Neuronal stem cell (in vitro differentiated cells): ENCODE results near the gene AK9.
"Not testable (repeated sequence)": the region's sequence is repeated elsewhere in the genome, so short reads cannot be mapped to it uniquely, and the experiment has no call there.

Experiments
- DNase-seq: peaks from one replicate; pipeline ENCODE4 v3.0.0-alpha.2; 2013; ENCODE audit warnings: low spot score
- H2AFZ ChIP-seq: one replicate; pipeline ENCODE4 v1.6.1; 2013; ENCODE audit warnings: mild to moderate bottlenecking, low read length, inconsistent platforms
- H2AK5ac ChIP-seq: 2 replicates; pipeline ENCODE4 v1.6.1; 2013; ENCODE audit warnings: low read depth, mild to moderate bottlenecking, inconsistent platforms, low read length, moderate library complexity, mixed read lengths
- H2BK120ac ChIP-seq: 2 replicates; pipeline ENCODE4 v1.6.1; 2013; ENCODE audit warnings: low read depth, mild to moderate bottlenecking, inconsistent platforms, low read length, moderate library complexity, mixed read lengths
- H2BK12ac ChIP-seq: one replicate; pipeline ENCODE4 v1.6.1; 2013; ENCODE audit warnings: low read length, inconsistent platforms
- H2BK15ac ChIP-seq: 2 replicates; pipeline ENCODE4 v1.6.1; 2013; ENCODE audit warnings: mild to moderate bottlenecking, low read length, inconsistent platforms, mixed read lengths
- H2BK5ac ChIP-seq: one replicate; pipeline ENCODE4 v1.6.1; 2013; ENCODE audit warnings: inconsistent platforms, mild to moderate bottlenecking, low read length, moderate library complexity
- H3K14ac ChIP-seq: one replicate; pipeline ENCODE4 v1.6.1; 2013; ENCODE audit warnings: low read length, inconsistent platforms
- H3K18ac ChIP-seq: 2 replicates; pipeline ENCODE4 v1.6.1; 2013; ENCODE audit warnings: low read length, inconsistent platforms
- H3K23ac ChIP-seq: 2 replicates; pipeline ENCODE4 v1.6.1; 2013; ENCODE audit warnings: low read depth, mild to moderate bottlenecking, mixed read lengths, low read length, inconsistent platforms; ENCODE audit not compliant: poor library complexity
- H3K27ac ChIP-seq: replicated peaks from 3 replicates; pipeline ENCODE4 v1.5.1; 2013; ENCODE audit warnings: low read length, inconsistent platforms
- H3K27me3 ChIP-seq, 3 experiments: 2 replicates each; pipeline ENCODE4 v1.6.1; 2013; ENCODE audit warnings: low read length in 3 of 3, mild to moderate bottlenecking in 2 of 3, inconsistent platforms in 1 of 3, low read depth in 1 of 3, mixed read lengths in 1 of 3, moderate library complexity in 1 of 3; ENCODE audit not compliant: control insufficient read depth in 3 of 3, insufficient read depth in 3 of 3
- H3K36me3 ChIP-seq, 2 donors: replicated peaks in 1 of 2; 2 replicates each; pipeline ENCODE4 v1.6.1; 2013; ENCODE audit warnings: low read length in 2 of 2; ENCODE audit not compliant: control insufficient read depth in 2 of 2, insufficient read depth in 2 of 2
- H3K4ac ChIP-seq: 2 replicates; pipeline ENCODE4 v1.6.1; 2013; ENCODE audit warnings: inconsistent platforms, mild to moderate bottlenecking, low read length, moderate library complexity
- H3K4me1 ChIP-seq, 2 donors: 1 replicate in 1 of 2; 2 replicates in 1 of 2; pipeline ENCODE4 v1.6.1; 2013; ENCODE audit warnings: low read length in 2 of 2, low read depth in 1 of 2; ENCODE audit not compliant: control insufficient read depth in 2 of 2, insufficient read depth in 1 of 2
- H3K4me2 ChIP-seq: one replicate; pipeline ENCODE4 v1.6.1; 2013; ENCODE audit warnings: mild to moderate bottlenecking, low read length, inconsistent platforms; ENCODE audit not compliant: insufficient read depth, poor library complexity, severe bottlenecking
- H3K4me3 ChIP-seq, 2 donors: 2 replicates each; pipeline ENCODE4 v1.5.1; 2013; ENCODE audit warnings: low read length in 2 of 2, mild to moderate bottlenecking in 2 of 2, inconsistent platforms in 1 of 2, moderate library complexity in 1 of 2
- H3K79me1 ChIP-seq: one replicate; pipeline ENCODE4 v1.6.1; 2013; ENCODE audit warnings: low read depth, mild to moderate bottlenecking, inconsistent platforms, low read length, moderate library complexity
- H3K9ac ChIP-seq: one replicate; pipeline ENCODE4 v1.6.1; 2013; ENCODE audit warnings: mild to moderate bottlenecking, low read depth, low read length, inconsistent platforms; ENCODE audit not compliant: poor library complexity
- H3K9me3 ChIP-seq, 2 donors: replicated peaks in 1 of 2; 2 replicates each; pipeline versions ENCODE3 to v1.6.1; 2013; ENCODE audit warnings: low read length in 2 of 2, mild to moderate bottlenecking in 2 of 2, inconsistent platforms in 1 of 2, low read depth in 1 of 2, mixed read lengths in 1 of 2, moderate library complexity in 1 of 2; ENCODE audit not compliant: control insufficient read depth in 2 of 2, insufficient read depth in 1 of 2
- H4K8ac ChIP-seq: one replicate; pipeline ENCODE4 v1.6.1; 2013; ENCODE audit warnings: low read depth, mild to moderate bottlenecking, inconsistent platforms, low read length, moderate library complexity
- H4K91ac ChIP-seq: one replicate; pipeline ENCODE4 v1.6.1; 2013; ENCODE audit warnings: low read length, low read depth, mild to moderate bottlenecking, inconsistent platforms; ENCODE audit not compliant: poor library complexity
- WGBS, 2 donors: extraction: QIAGEN DNeasy Blood & Tissue Kit; methylation state at CpG; one replicate each; pipeline ENCODE4 v1.1.7; 2013; ENCODE audit warnings: missing lambda C conversion rate in 2 of 2, mixed read lengths in 1 of 2; ENCODE audit not compliant: insufficient read length in 2 of 2, insufficient replicate concordance in 1 of 2; ENCODE audit errors: extremely low coverage in 2 of 2; 5-methylcytosine and 5-hydroxymethylcytosine counted together

AK9 gene

GRCh38 chr6:109580519-109580918, 110.5 kb downstream of the AK9 start:
- Histone ChIP-seq H3K23ac (no peak overlapping the region), H2BK12ac (no peak overlapping the region), H3K36me3 (no peaks in the 10 kb centered on the region), H3K79me1 (no peaks in the 10 kb centered on the region), H3K27me3 (no peaks in the 10 kb centered on the region), H2BK120ac (no peak overlapping the region), H2BK15ac (no peak overlapping the region), H3K14ac (no peak overlapping the region), H4K91ac (no peak overlapping the region), H3K4me1 (peaks cover 0 to 3% of the 10 kb centered on the region in 2 donors), H3K18ac (no peak overlapping the region), H3K4ac (no peak overlapping the region), H4K8ac (no peak overlapping the region), H3K27ac (no peak overlapping the region), H3K4me2 (no peak overlapping the region), H2AK5ac (no peak overlapping the region), H2AFZ (peak overlapping the region; percentile 74), H2BK5ac (no peak overlapping the region), H3K9ac (no peak overlapping the region), H3K4me3 (no peak overlapping the region), H3K9me3 (peaks cover 0 to 2% of the 10 kb centered on the region in 2 donors)
- no peak for DNase-seq
- no CpG with 5 or more reads among the region's 8 CpGs for WGBS, 2 donors

- H3K4me1 ChIP-seq = peaks cover 0 to 3% of the 10 kb centered on the region in 2 donors
- no peak overlapping the region for H3K23ac ChIP-seq
- no peak overlapping the region for H4K8ac ChIP-seq
- H2AK5ac ChIP-seq = no peak overlapping the region
- H3K36me3 ChIP-seq = no peaks in the 10 kb centered on the region
- H3K27ac ChIP-seq = no peak overlapping the region
- H3K18ac ChIP-seq = no peak overlapping the region
- H2BK12ac ChIP-seq = no peak overlapping the region
- H2BK15ac ChIP-seq = no peak overlapping the region
- H2AFZ ChIP-seq = no peak overlapping the region
- WGBS, 2 donors = no CpG with 5 or more reads among the region's 2 CpGs
- no peak overlapping the region for H3K4me3 ChIP-seq
- no peak overlapping the region for H2BK120ac ChIP-seq
- H3K79me1 ChIP-seq = no peaks in the 10 kb centered on the region
- H3K9ac ChIP-seq = no peak overlapping the region
- no peak for DNase-seq
- H3K4ac ChIP-seq = no peak overlapping the region
- H4K91ac ChIP-seq = no peak overlapping the region
- H3K9me3 ChIP-seq = peaks cover 0 to 2% of the 10 kb centered on the region in 2 donors
- H2BK5ac ChIP-seq = no peak overlapping the region
- H3K14ac ChIP-seq = no peak overlapping the region
- H3K4me2 ChIP-seq = no peak overlapping the region
- H3K27me3 ChIP-seq = no peaks in the 10 kb centered on the region
Measured at GRCh38 chr6:109579361-109579760, 111.6 kb downstream of the AK9 start.

GRCh38 chr6:109569901-109570300, 121.1 kb downstream of the AK9 start:
- H3K14ac ChIP-seq, H3K18ac ChIP-seq, H2BK12ac ChIP-seq, H3K23ac ChIP-seq, H2BK5ac ChIP-seq, H3K4me3 ChIP-seq, H3K4me1 ChIP-seq, DNase-seq, H2AFZ ChIP-seq, H3K27ac ChIP-seq, H4K8ac ChIP-seq, H3K4me2 ChIP-seq, H2AK5ac ChIP-seq, H3K27me3 ChIP-seq, H3K9me3 ChIP-seq, H3K4ac ChIP-seq, H3K9ac ChIP-seq, H4K91ac ChIP-seq, H2BK120ac ChIP-seq, H2BK15ac ChIP-seq, H3K36me3 ChIP-seq, H3K79me1 ChIP-seq: not testable (repeated sequence)
- no CpG with 5 or more reads among the region's 2 CpGs for WGBS, 2 donors

GRCh38 chr6:109561844-109562243, 129.2 kb downstream of the AK9 start:
- no CpG with 5 or more reads among the region's 1 CpG for WGBS, 2 donors
- Histone ChIP-seq H3K79me1 (no peaks in the 10 kb centered on the region), H3K4me1 (no peaks in the 10 kb centered on the region)

More at GRCh38 chr6:109561844-109562243, 129.2 kb downstream of the AK9 start:
- Histone ChIP-seq H3K36me3 (no peaks in the 10 kb centered on the region), H3K14ac (no peak overlapping the region), H2BK12ac (no peak overlapping the region), H3K23ac (no peak overlapping the region), H3K4ac (no peak overlapping the region), H3K18ac (no peak overlapping the region), H3K27me3 (no peaks in the 10 kb centered on the region), H2BK15ac (no peak overlapping the region), H3K9me3 (no peaks in the 10 kb centered on the region), H3K4me2 (no peak overlapping the region), H4K8ac (no peak overlapping the region), H2BK120ac (no peak overlapping the region), H4K91ac (no peak overlapping the region), H2AFZ (no peak overlapping the region), H3K27ac (no peak overlapping the region), H3K4me3 (no peak overlapping the region), H3K9ac (no peak overlapping the region), H2AK5ac (no peak overlapping the region), H2BK5ac (no peak overlapping the region)
- no peak for DNase-seq
